GM12801 (cell line): ENCODE data around the gene KCTD16.

Source experiments
- TF ChIP-seq, protein P1 (sequence below): IDR thresholded peaks from one replicate; pipeline ENCODE4 v1.5.1; 2011; ENCODE audit warnings: control low read depth; ENCODE audit not compliant: insufficient read length; ENCODE audit errors: extremely low read depth

KCTD16 gene

DNA sequence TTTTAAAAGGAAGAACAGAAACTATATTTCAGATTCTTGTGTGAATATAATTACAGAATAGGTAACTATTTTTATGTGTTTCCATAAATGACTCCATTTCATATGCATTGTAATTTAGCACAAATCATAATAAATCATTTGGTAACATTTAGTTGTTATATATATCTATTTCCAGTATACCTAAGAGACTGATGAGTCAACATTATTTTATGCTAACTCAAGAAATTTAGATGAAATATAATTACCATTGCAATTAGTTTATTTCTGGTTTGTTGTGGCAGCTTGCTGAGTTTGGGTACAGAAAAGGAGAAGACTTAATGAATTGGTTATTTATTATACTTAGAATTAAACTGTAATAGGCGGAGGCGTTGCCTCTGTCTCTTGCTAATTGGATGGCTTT, 314.9 kb downstream of the KCTD16 start:
- TF ChIP-seq, protein P1, sequence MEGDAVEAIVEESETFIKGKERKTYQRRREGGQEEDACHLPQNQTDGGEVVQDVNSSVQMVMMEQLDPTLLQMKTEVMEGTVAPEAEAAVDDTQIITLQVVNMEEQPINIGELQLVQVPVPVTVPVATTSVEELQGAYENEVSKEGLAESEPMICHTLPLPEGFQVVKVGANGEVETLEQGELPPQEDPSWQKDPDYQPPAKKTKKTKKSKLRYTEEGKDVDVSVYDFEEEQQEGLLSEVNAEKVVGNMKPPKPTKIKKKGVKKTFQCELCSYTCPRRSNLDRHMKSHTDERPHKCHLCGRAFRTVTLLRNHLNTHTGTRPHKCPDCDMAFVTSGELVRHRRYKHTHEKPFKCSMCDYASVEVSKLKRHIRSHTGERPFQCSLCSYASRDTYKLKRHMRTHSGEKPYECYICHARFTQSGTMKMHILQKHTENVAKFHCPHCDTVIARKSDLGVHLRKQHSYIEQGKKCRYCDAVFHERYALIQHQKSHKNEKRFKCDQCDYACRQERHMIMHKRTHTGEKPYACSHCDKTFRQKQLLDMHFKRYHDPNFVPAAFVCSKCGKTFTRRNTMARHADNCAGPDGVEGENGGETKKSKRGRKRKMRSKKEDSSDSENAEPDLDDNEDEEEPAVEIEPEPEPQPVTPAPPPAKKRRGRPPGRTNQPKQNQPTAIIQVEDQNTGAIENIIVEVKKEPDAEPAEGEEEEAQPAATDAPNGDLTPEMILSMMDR: no peak

DNA sequence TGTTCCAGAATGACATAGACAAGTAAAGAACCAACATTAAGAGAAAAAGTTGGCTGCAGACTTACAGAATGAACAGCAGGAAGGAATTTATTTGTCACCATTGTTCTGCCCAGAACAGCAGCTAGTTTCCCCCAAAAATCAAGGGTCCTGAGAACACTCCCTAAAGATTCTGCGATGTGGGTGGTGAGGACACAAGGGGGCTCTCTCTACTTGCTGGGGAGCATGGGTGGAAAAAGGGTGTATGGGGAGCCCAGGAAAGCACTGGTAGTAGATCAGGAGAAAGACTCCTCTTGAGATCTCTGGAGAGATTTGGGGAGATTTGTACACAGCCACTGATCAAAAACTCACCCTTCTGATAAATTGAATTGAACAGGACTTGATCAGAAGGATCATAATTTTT, 316.5 kb downstream of the KCTD16 start:
- TF ChIP-seq, protein P1: no peak

DNA sequence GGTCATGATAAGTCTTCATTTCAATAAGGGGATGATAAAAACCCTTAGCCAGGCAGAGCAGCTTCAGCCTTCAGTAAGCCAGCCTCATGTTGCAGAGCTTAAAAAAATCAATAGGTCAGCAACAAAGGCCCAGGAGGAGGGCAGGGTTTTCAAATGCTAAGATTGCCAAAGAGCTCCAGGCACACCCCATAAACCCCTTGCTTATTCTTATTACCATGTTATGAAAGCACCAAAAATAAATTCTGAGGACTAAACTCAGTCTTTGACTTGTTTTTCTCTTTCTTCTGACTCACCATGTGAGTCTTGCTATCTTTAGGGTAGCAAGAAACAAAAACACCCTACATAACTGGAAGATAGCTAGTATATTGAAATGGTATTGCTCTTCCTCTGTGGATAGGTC, 317.1 kb downstream of the KCTD16 start:
- TF ChIP-seq, protein P1: no peak

DNA sequence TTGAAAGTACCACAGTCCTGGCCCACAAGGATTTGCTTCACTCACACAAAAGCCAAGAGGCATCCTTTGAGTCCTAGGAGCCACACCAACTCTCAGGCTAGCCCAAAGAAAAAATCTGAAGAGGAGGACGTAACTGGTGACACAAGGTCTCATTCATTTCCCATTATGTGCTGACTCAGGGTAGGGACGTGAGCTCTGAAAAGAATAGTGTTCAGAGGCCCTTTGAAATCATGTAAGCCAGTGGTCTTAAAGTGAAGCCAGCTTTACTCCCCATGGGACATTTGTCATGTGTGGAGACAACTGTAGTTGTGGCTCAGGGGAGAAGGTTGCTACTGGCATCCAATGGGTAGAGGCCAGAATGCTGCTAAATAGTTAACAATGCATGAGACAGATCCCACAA, 332.4 kb downstream of the KCTD16 start:
- TF ChIP-seq, protein P1: no peak

DNA sequence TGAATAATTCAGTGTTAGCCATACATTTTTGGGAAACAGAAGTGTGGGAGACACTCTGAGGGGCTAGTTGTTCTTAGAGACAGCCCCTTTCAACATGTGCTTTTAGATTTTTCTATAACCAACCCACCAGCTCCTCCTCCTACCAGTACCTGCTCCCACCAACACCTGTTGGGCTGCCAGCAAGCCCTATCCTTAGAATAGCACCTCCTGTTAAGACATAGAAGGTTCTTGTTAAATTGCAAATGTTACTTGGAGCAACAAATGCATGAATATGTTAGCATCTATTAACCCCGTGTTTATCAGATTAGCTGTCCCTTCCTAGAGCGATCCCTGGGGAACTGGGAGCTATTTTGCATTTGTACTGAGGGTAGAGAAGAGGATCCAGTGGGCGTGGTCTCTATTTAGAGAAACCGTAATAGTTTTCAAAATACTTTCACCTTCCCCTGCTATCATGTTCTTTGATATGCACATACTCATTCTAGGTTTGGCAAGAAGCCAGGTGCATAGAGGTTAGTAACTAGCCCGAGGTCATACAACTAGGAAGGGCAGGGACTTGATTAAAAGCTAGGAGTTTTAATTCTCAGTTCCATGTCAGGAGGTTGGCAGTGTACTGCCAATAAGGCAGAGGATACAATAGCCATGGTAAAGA, 334.4 kb downstream of the KCTD16 start:
- TF ChIP-seq, protein P1: no peak

DNA sequence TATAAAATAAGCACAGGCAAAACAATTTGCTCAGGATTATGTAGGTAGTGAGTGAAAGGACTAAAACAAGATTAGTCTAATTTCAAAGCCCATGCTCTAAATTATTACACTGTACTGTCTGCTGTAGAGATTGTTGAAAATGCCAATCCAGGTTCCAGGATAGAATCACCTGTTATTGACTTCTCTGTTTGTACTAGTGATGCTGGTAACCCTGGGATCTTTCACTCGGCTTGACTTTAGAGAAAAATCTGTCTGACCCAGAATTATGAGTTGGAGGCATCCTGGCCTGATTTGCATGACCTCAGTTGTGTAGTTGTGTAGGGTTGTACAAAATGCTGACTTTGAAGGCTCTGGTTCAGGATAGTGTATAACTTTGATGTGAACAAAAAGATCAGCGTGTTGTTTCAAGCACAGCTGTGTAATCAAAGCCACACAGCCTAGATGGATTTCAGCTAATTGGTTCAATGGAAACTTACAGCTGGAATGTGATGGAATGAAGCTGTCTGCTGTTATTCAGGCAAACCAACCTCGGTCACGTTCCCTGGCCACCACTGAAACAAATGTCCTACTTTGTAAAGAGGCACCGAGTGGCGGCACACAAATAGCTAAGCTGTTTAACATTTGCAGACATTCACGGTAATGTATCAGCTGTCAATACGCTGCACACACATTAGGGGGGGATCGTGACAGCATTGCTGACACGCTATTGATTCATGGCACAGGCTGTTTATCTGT, 340.3 kb downstream of the KCTD16 start:
- TF ChIP-seq, protein P1: no peak

DNA sequence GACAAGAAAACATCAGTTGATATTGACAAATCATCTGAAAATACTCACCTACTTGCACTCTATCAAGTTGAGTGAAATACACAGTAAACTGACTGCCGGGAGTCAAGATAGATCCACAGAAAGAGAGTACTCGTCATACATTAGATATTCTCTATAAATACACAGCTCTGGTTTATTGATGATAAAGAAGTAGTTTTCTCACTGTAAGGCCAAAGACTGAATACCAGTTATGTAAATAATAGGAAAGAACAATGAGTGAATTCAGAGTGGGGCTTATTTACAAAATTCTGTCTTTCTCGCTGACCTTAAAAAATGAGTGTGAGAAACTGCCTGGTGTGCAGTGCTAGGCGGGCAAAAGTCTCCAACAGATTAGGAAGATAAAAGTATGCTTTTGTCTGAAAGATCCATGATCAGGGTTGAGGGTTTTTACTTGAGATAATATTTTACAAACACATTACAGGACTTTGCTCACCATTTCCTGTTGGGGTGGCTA, 341.0 kb downstream of the KCTD16 start:
- TF ChIP-seq, protein P1: no peak
